ENCODE data around the gene ARHGAP26.

DNA sequence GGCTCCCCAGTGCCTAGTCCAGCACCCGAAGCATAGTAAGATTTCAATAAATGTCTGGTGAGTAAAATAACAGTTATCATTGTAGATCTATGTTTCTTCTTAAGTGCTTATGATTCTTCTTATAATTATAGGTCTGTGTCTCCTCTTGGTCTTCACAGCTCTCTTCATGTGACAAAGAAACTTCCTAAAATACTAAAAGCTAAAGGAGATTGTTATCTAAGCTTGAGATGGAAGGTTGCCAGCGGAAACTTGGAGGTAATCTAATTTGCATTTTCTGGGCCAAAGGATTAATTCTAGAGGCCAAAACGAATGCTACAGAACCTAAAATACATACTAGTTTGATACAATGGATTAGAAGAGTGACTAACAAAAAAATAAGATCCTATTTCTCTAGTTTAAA, 13.6 kb upstream of the ARHGAP26 start:
- TF ChIP-seq, protein P1, sequence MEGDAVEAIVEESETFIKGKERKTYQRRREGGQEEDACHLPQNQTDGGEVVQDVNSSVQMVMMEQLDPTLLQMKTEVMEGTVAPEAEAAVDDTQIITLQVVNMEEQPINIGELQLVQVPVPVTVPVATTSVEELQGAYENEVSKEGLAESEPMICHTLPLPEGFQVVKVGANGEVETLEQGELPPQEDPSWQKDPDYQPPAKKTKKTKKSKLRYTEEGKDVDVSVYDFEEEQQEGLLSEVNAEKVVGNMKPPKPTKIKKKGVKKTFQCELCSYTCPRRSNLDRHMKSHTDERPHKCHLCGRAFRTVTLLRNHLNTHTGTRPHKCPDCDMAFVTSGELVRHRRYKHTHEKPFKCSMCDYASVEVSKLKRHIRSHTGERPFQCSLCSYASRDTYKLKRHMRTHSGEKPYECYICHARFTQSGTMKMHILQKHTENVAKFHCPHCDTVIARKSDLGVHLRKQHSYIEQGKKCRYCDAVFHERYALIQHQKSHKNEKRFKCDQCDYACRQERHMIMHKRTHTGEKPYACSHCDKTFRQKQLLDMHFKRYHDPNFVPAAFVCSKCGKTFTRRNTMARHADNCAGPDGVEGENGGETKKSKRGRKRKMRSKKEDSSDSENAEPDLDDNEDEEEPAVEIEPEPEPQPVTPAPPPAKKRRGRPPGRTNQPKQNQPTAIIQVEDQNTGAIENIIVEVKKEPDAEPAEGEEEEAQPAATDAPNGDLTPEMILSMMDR (IDR thresholded peaks at IDR 0.05): no peak
- TF ChIP-seq POLR2A (IDR thresholded peaks at IDR 0.05): no peak
